ENCODE results near the gene CXCL17. TPM values are rescaled to one million over a fixed set of nuclear protein-coding genes. Genes with fewer than 3 reads are reported as not detected.
A peak's percentile ranks its signal among the peaks of the same experiment; 100 is the strongest.

CXCL17 gene
- total RNA-seq, 1 donor from 2014 or later: 150 TPM

GRCh38 chr19:42427313-42427712 is 15.4 kb downstream of the CXCL17 start, which contains the start of gene LIPE:
TSS of gene LIPE (minus strand) at chr19:42427388. CDS start at chr19:42427149, 239 bp downstream.
- ATAC-seq (no peak), DNase-seq (no peak)
- TF ChIP-seq CTCF (IDR thresholded peaks at IDR 0.05): no peak
- Histone ChIP-seq H3K27me3 (peaks cover 18% of the 10 kb centered on the region), H3K4me1 (peaks cover 17% of the 10 kb centered on the region), H3K4me3 (no peak within 1 kb of the TSS), H3K36me3 (no peaks in the 10 kb centered on the region), H3K9me3 (no peaks in the 10 kb centered on the region), H3K27ac (no peak within 1 kb of the TSS)
- intact Hi-C loops (cut with DNase I): no loop called here

GRCh38 chr19:42426643-42427042 is 16.1 kb downstream of the CXCL17 start:
- Histone ChIP-seq H3K36me3 (no peaks in the 10 kb centered on the region), H3K9me3 (no peaks in the 10 kb centered on the region), H3K27ac (no peak overlapping the region), H3K27me3 (peaks cover 18% of the 10 kb centered on the region), H3K4me1 (peaks cover 18% of the 10 kb centered on the region), H3K4me3 (no peak overlapping the region)
- intact Hi-C loops (cut with DNase I): no loop called here
- ATAC-seq (no peak), DNase-seq (peak; percentile 25)
- TF ChIP-seq CTCF (IDR thresholded peaks at IDR 0.05): no peak

- intact Hi-C loops (cut with DNase I): no loop called here
- no peak overlapping the region for H3K27ac ChIP-seq
Measured at GRCh38 chr19:42424712-42425131, 18.0 kb downstream of the CXCL17 start.

GRCh38 chr19:42424345-42424707 is 18.4 kb downstream of the CXCL17 start:
- H3K27me3 ChIP-seq: peaks cover 18% of the 10 kb centered on the region
- H3K4me3 ChIP-seq: peak overlapping the region; percentile 65
- ATAC-seq (no peak), DNase-seq (peak; percentile 59)
- H3K9me3 ChIP-seq: no peaks in the 10 kb centered on the region
- H3K27ac ChIP-seq: no peak overlapping the region
- no peak for TF ChIP-seq CTCF (IDR thresholded peaks at IDR 0.05)
- intact Hi-C loops (cut with DNase I): no loop called here
- H3K36me3 ChIP-seq: no peaks in the 10 kb centered on the region
- H3K4me1 ChIP-seq: peaks cover 24% of the 10 kb centered on the region

More at GRCh38 chr19:42424712-42425131, 18.0 kb downstream of the CXCL17 start:
- ATAC-seq: no peak
- no peak for TF ChIP-seq CTCF (IDR thresholded peaks at IDR 0.05)
- H3K4me3 ChIP-seq: no peak overlapping the region
- H3K9me3 ChIP-seq: no peaks in the 10 kb centered on the region
- peaks cover 24% of the 10 kb centered on the region for H3K4me1 ChIP-seq
- DNase-seq: peak; percentile 63
- H3K36me3 ChIP-seq: no peaks in the 10 kb centered on the region
- peaks cover 18% of the 10 kb centered on the region for H3K27me3 ChIP-seq

- Histone ChIP-seq H3K36me3 (no peaks in the 10 kb centered on the region), H3K4me1 (peaks cover 24% of the 10 kb centered on the region), H3K9me3 (no peaks in the 10 kb centered on the region), H3K4me3 (peak overlapping the region; percentile 65), H3K27ac (peak overlapping the region; percentile 58), H3K27me3 (peaks cover 18% of the 10 kb centered on the region)
- DNase-seq (peak; percentile 90), ATAC-seq (peak; percentile 92)
- no peak for TF ChIP-seq CTCF (IDR thresholded peaks at IDR 0.05)
- intact Hi-C loops (cut with DNase I): no loop called here
Measured at GRCh38 chr19:42423462-42424344, 19.0 kb downstream of the CXCL17 start.
